ENCODE measurements around the gene DCP2.

- TF ChIP-seq, protein P1, sequence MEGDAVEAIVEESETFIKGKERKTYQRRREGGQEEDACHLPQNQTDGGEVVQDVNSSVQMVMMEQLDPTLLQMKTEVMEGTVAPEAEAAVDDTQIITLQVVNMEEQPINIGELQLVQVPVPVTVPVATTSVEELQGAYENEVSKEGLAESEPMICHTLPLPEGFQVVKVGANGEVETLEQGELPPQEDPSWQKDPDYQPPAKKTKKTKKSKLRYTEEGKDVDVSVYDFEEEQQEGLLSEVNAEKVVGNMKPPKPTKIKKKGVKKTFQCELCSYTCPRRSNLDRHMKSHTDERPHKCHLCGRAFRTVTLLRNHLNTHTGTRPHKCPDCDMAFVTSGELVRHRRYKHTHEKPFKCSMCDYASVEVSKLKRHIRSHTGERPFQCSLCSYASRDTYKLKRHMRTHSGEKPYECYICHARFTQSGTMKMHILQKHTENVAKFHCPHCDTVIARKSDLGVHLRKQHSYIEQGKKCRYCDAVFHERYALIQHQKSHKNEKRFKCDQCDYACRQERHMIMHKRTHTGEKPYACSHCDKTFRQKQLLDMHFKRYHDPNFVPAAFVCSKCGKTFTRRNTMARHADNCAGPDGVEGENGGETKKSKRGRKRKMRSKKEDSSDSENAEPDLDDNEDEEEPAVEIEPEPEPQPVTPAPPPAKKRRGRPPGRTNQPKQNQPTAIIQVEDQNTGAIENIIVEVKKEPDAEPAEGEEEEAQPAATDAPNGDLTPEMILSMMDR (IDR thresholded peaks at IDR 0.05; ENCODE audit: low read depth, low read length, poor library complexity, severe bottlenecking), result no peak
- no peak for TF ChIP-seq EZH2phosphoT487 (IDR thresholded peaks at IDR 0.05; ENCODE audit: borderline replicate concordance, low read length)
Observed at GRCh38 chr5:113059232-113060040, 82.8 kb downstream of the DCP2 start.
